Testis (tissue), 3 donors: ENCODE measurements around the gene ZNF146. TPM values are rescaled to one million over a fixed set of nuclear protein-coding genes. Genes with fewer than 3 reads are reported as not detected.

ENCODE experiments used
- polyA plus RNA-seq: library from polyadenylated mRNA; stranded (reverse); fragments of 350-450 nt; fragmentation: Illumina TruSeq; extraction: RNeasy Lipid Tissue Mini Kit (QIAGEN cat#74804); gene quantifications from one replicate; pipeline ENCODE4 v1.2.3, GENCODE V29; 2014; ENCODE audit warnings: low read depth, low replicate concordance; ENCODE audit not compliant: insufficient read depth
- small RNA-seq, 2 donors: library from RNA; depleted of rRNA; stranded (forward); fragments of <200 nt; gene quantifications; one replicate each; pipeline ENCODE3, GENCODE V24; 2016
- total RNA-seq, 2 donors: library from RNA; depleted of rRNA; stranded (reverse); fragments of >200 nt; gene quantifications; one replicate each; pipeline ENCODE4 v1.2.3, GENCODE V29; 2016

ZNF146 gene
- total and polyA plus RNA-seq, 3 donors from 2014 or later: 12.9 to 40.4 (median 37.1) TPM

Small RNAs within 50 kb of the gene (small RNA-seq; reads per million reads assigned to genes)
- 0 reads per million in 2 donors for gene RF00019

Other genes starting within 250 kb of the ZNF146 start
- gene SDHAF1, start 219.9 kb upstream of the ZNF146 start, total RNA-seq: 10 to 100 TPM; 40.6 to 55.0 TPM
- 13.0 TPM for gene SDHAF1, start 219.9 kb upstream of the ZNF146 start, polyA plus RNA-seq
- gene SYNE4, start 206.3 kb upstream of the ZNF146 start, total RNA-seq: 1 to 10 TPM in 1 of 2 donors, under 1 TPM in 1; 0.68 to 1.3 TPM
- gene SYNE4, start 206.3 kb upstream of the ZNF146 start, polyA plus RNA-seq: 1.8 TPM
- gene ALKBH6, start 200.9 kb upstream of the ZNF146 start, total RNA-seq: 10 to 100 TPM; 22.8 to 26.3 TPM
- gene ALKBH6, start 200.9 kb upstream of the ZNF146 start, polyA plus RNA-seq: 11.9 TPM
- 10 to 100 TPM; 20.7 to 24.2 TPM for gene CLIP3, start 182.2 kb upstream of the ZNF146 start, total RNA-seq
- 18.2 TPM for gene CLIP3, start 182.2 kb upstream of the ZNF146 start, polyA plus RNA-seq
- gene THAP8, start 160.8 kb upstream of the ZNF146 start, total RNA-seq: 10 to 100 TPM; 25.0 to 34.2 TPM
- gene THAP8, start 160.8 kb upstream of the ZNF146 start, polyA plus RNA-seq: 25.8 TPM
- 100 to 1,000 TPM in 1 of 2 donors, 10 to 100 TPM in 1; 72.3 to 106 TPM for gene WDR62, start 160.2 kb upstream of the ZNF146 start, total RNA-seq
- gene WDR62, start 160.2 kb upstream of the ZNF146 start, polyA plus RNA-seq: 178 TPM
- 1 to 10 TPM; 3.3 to 3.4 TPM for gene OVOL3, start 104.0 kb upstream of the ZNF146 start, total RNA-seq
- gene OVOL3, start 104.0 kb upstream of the ZNF146 start, polyA plus RNA-seq: 2.6 TPM
- gene POLR2I, start 100.2 kb upstream of the ZNF146 start, total RNA-seq: 100 to 1,000 TPM; 106 to 116 TPM
- 307 TPM for gene POLR2I, start 100.2 kb upstream of the ZNF146 start, polyA plus RNA-seq
- 100 to 1,000 TPM; 177 to 226 TPM for gene TBCB, start 99.6 kb upstream of the ZNF146 start, total RNA-seq
- gene TBCB, start 99.6 kb upstream of the ZNF146 start, polyA plus RNA-seq: 195 TPM
- 100 to 1,000 TPM; 147 to 190 TPM for gene CAPNS1, start 75.0 kb upstream of the ZNF146 start, total RNA-seq
- 957 TPM for gene CAPNS1, start 75.0 kb upstream of the ZNF146 start, polyA plus RNA-seq
- 1 to 10 TPM in 1 of 2 donors, under 1 TPM in 1; 0.79 to 4.8 TPM for gene COX7A1, start 62.7 kb upstream of the ZNF146 start, total RNA-seq
- 25.4 TPM for gene COX7A1, start 62.7 kb upstream of the ZNF146 start, polyA plus RNA-seq
- gene ZNF565, start 441 bp upstream of the ZNF146 start, total RNA-seq: 10 to 100 TPM in 1 of 2 donors, 1 to 10 TPM in 1; 7.7 to 10.3 TPM
- 11.6 TPM for gene ZNF565, start 441 bp upstream of the ZNF146 start, polyA plus RNA-seq
- 1 to 10 TPM; 3.5 to 5.1 TPM for gene ZFP14, start 164.1 kb downstream of the ZNF146 start, total RNA-seq
- 1.1 TPM for gene ZFP14, start 164.1 kb downstream of the ZNF146 start, polyA plus RNA-seq
- gene ZFP82, start 203.5 kb downstream of the ZNF146 start, total RNA-seq: 1 to 10 TPM; 6.8 to 8.3 TPM
- gene ZFP82, start 203.5 kb downstream of the ZNF146 start, polyA plus RNA-seq: 6.5 TPM